H1 (cell line): ENCODE data around the gene ALK. TPM values are rescaled to one million over a fixed set of nuclear protein-coding genes. Genes with fewer than 3 reads are reported as not detected.

ENCODE experiments used
- CTCF ChIA-PET: fragments of 300-600 bp; sonication (Branson Sonifier 250); formaldehyde crosslinking; loops from one replicate; lab custom pipeline; 2021; ENCODE audit not compliant: partially characterized antibody; lab: Charles Lee
- POLR2A ChIA-PET: fragments of 300-600 bp; sonication (Branson Sonifier 250); formaldehyde crosslinking; loops from one replicate; lab custom pipeline; 2021; ENCODE audit warnings: inconsistent platforms; ENCODE audit not compliant: partially characterized antibody; lab: Charles Lee
- DNase-seq, 2 experiments: peaks; one replicate each; pipeline versions ENCODE4 v3.0.0 to v3.0.0-alpha.2; 2010 to 2022; ENCODE audit warnings: low spot score in 2 of 2, low read depth in 1 of 2, mixed read lengths in 1 of 2
- FAIRE-seq: peaks from 2 replicates; lab custom pipeline; 2011; peaks lifted over from hg19 to GRCh38; lab: Jason Lieb, UNC
- H2AFZ ChIP-seq: 2 replicates; pipeline ENCODE4 v1.8.1; 2012; ENCODE audit warnings: low read length, inconsistent platforms
- H2AK5ac ChIP-seq: 2 replicates; pipeline ENCODE4 v1.6.1; 2013; ENCODE audit warnings: low read depth, low read length
- H2BK120ac ChIP-seq: replicated peaks from 2 replicates; pipeline ENCODE3; 2013; ENCODE audit warnings: low read depth, low read length, inconsistent platforms
- H2BK12ac ChIP-seq: 2 replicates; pipeline ENCODE4 v1.6.1; 2013; ENCODE audit warnings: low read depth, low read length
- H2BK15ac ChIP-seq: 2 replicates; pipeline ENCODE4 v1.6.1; 2013; ENCODE audit warnings: low read length
- H2BK20ac ChIP-seq: 2 replicates; pipeline ENCODE4 v1.6.1; 2013; ENCODE audit warnings: low read length
- H2BK5ac ChIP-seq: 2 replicates; pipeline ENCODE4 v1.6.1; 2013; ENCODE audit warnings: low read depth, low read length
- H3K14ac ChIP-seq: 2 replicates; pipeline ENCODE4 v1.6.1; 2013; ENCODE audit warnings: inconsistent platforms; ENCODE audit not compliant: insufficient read length
- H3K18ac ChIP-seq: 2 replicates; pipeline ENCODE4 v1.6.1; 2013; ENCODE audit warnings: low read length; ENCODE audit errors: extremely low read depth
- H3K23ac ChIP-seq: 2 replicates; pipeline ENCODE4 v1.6.1; 2013; ENCODE audit warnings: inconsistent platforms; ENCODE audit not compliant: insufficient read length
- H3K23me2 ChIP-seq: 2 replicates; pipeline ENCODE4 v1.6.1; 2013; ENCODE audit warnings: low read depth, low read length
- H3K27ac ChIP-seq: 2 replicates; pipeline ENCODE4 v1.6.1; 2011; ENCODE audit warnings: low read depth, low read length, inconsistent platforms
- H3K27me3 ChIP-seq, 4 experiments: replicated peaks in 1 of 4; 1 replicate in 1 of 4; 2 replicates in 3 of 4; pipeline versions ENCODE4 v1.6.1 to v1.8.1; 2011 to 2013; ENCODE audit warnings: low read length in 3 of 4, mild to moderate bottlenecking in 3 of 4, inconsistent platforms in 2 of 4, mixed read lengths in 2 of 4, moderate library complexity in 1 of 4; ENCODE audit not compliant: control insufficient read depth in 3 of 4, insufficient read depth in 3 of 4; ENCODE audit errors: extremely low read depth in 1 of 4
- H3K36me3 ChIP-seq, 4 experiments: 2 replicates each; pipeline versions ENCODE4 v1.6.1 to v1.8.1; 2011 to 2013; ENCODE audit warnings: mild to moderate bottlenecking in 4 of 4, low read length in 3 of 4, moderate library complexity in 2 of 4, control low read depth in 1 of 4, inconsistent platforms in 1 of 4; ENCODE audit not compliant: insufficient read depth in 4 of 4, control insufficient read depth in 2 of 4
- H3K4ac ChIP-seq: replicated peaks from 2 replicates; pipeline ENCODE3; 2013; ENCODE audit warnings: low read length, low read depth, mixed read lengths, inconsistent platforms; ENCODE audit not compliant: insufficient read length
- H3K4me1 ChIP-seq, 4 experiments: replicated peaks in 1 of 4; 1 replicate in 1 of 4; 2 replicates in 3 of 4; pipeline versions ENCODE4 v1.6.1 to v1.8.1; 2011 to 2013; ENCODE audit warnings: low read length in 3 of 4, inconsistent platforms in 2 of 4, mixed read lengths in 1 of 4; ENCODE audit not compliant: insufficient read depth in 4 of 4, control insufficient read depth in 3 of 4
- H3K4me2 ChIP-seq, 2 experiments: 2 replicates each; pipeline versions ENCODE4 v1.6.1 to v1.8.1; 2011 to 2013; ENCODE audit warnings: low read depth in 2 of 2, low read length in 2 of 2, control low read depth in 1 of 2, inconsistent platforms in 1 of 2, mild to moderate bottlenecking in 1 of 2; ENCODE audit not compliant: insufficient read depth in 1 of 2
- H3K4me3 ChIP-seq, 4 experiments: fragments of 200-600, 300-600 bp in 1 of 4; sonication (generic), shearing (Covaris generic), sonication (Bioruptor Twin) in 1 of 4; 2 replicates each; pipeline versions ENCODE4 v1.5.1 to v1.8.1; 2011 to 2016; ENCODE audit warnings: low read length in 4 of 4, low read depth in 3 of 4, control low read depth in 2 of 4, inconsistent platforms in 2 of 4, mild to moderate bottlenecking in 2 of 4, mixed read lengths in 1 of 4, moderate library complexity in 1 of 4; ENCODE audit not compliant: insufficient read depth in 2 of 4; ENCODE audit errors: extremely low read depth in 1 of 4
- H3K56ac ChIP-seq: replicated peaks from 2 replicates; pipeline ENCODE3; 2013; ENCODE audit warnings: low read depth, mild to moderate bottlenecking, mixed read lengths, low read length, inconsistent platforms; ENCODE audit not compliant: insufficient read length
- H3K79me1 ChIP-seq: 2 replicates; pipeline ENCODE4 v1.6.1; 2013; ENCODE audit warnings: low read depth, low read length, control low read depth
- H3K79me2 ChIP-seq, 2 experiments: 2 replicates each; pipeline versions ENCODE4 v1.6.1 to v1.8.1; 2012 to 2013; ENCODE audit warnings: low read length in 2 of 2, mild to moderate bottlenecking in 2 of 2, inconsistent platforms in 1 of 2; ENCODE audit not compliant: insufficient read depth in 2 of 2, control insufficient read depth in 1 of 2
- H3K9ac ChIP-seq, 4 experiments: replicated peaks in 1 of 4; 1 replicate in 1 of 4; 2 replicates in 3 of 4; pipeline versions ENCODE4 v1.6.1 to v1.8.1; 2011 to 2013; ENCODE audit warnings: low read depth in 3 of 4, low read length in 3 of 4, control low read depth in 2 of 4, mild to moderate bottlenecking in 2 of 4, moderate library complexity in 2 of 4, inconsistent platforms in 1 of 4; ENCODE audit errors: extremely low read depth in 1 of 4
- H3K9me3 ChIP-seq, 2 experiments: 2 replicates each; pipeline versions ENCODE4 v1.6.1 to v1.8.1; 2012 to 2013; ENCODE audit warnings: mild to moderate bottlenecking in 2 of 2, moderate library complexity in 2 of 2, control low read depth in 1 of 2, inconsistent platforms in 1 of 2, low read depth in 1 of 2, low read length in 1 of 2, mixed read lengths in 1 of 2; ENCODE audit not compliant: insufficient read depth in 2 of 2
- H4K20me1 ChIP-seq, 2 experiments: replicated peaks in 1 of 2; 2 replicates each; pipeline versions ENCODE3 to v1.8.1; 2011 to 2013; ENCODE audit warnings: inconsistent platforms in 2 of 2, low read length in 2 of 2, mild to moderate bottlenecking in 1 of 2; ENCODE audit not compliant: insufficient read depth in 2 of 2, control insufficient read depth in 1 of 2
- H4K5ac ChIP-seq: 2 replicates; pipeline ENCODE4 v1.6.1; 2013; ENCODE audit warnings: low read length, low read depth, mixed read lengths, inconsistent platforms; ENCODE audit not compliant: insufficient read length
- H4K8ac ChIP-seq: 2 replicates; pipeline ENCODE4 v1.8.0; 2013; ENCODE audit warnings: mild to moderate bottlenecking, moderate library complexity, low read length, inconsistent platforms; ENCODE audit not compliant: insufficient read depth; ENCODE audit errors: extremely low read depth
- H4K91ac ChIP-seq: replicated peaks from 2 replicates; pipeline ENCODE3; 2013; ENCODE audit warnings: low read length, mixed read lengths, inconsistent platforms; ENCODE audit not compliant: insufficient read length
- ASH2L ChIP-seq: fragments of 200-600, 300-600 bp; sonication (generic); IDR thresholded peaks from one replicate; pipeline ENCODE4 v1.7.1; 2017; ENCODE audit warnings: low read length
- CHD2 ChIP-seq: IDR thresholded peaks from 2 replicates; pipeline ENCODE4 v1.6.1; 2012; ENCODE audit warnings: low read length, improper control_type of control experiment
- CREB1 ChIP-seq: IDR thresholded peaks from 2 replicates; pipeline ENCODE4 v1.6.1; 2012; ENCODE audit warnings: inconsistent platforms
- HDAC6 ChIP-seq: IDR thresholded peaks from one replicate; pipeline ENCODE4 v1.7.1; 2012; ENCODE audit warnings: low read depth, mild to moderate bottlenecking, inconsistent platforms, low read length, moderate library complexity
- KDM4A ChIP-seq: IDR thresholded peaks from one replicate; pipeline ENCODE4 v1.7.1; 2012; ENCODE audit warnings: low read depth, mild to moderate bottlenecking, moderate library complexity, low read length, inconsistent platforms; ENCODE audit not compliant: severe bottlenecking
- MAX ChIP-seq: IDR thresholded peaks from 2 replicates; pipeline ENCODE4 v1.6.1; 2012; ENCODE audit warnings: inconsistent platforms
- POLR2A ChIP-seq, 2 experiments: IDR thresholded peaks; 1 replicate in 1 of 2; 2 replicates in 1 of 2; pipeline ENCODE4 v1.6.1; 2011; ENCODE audit warnings: low read depth in 2 of 2, low read length in 2 of 2, mild to moderate bottlenecking in 2 of 2; ENCODE audit errors: control extremely low read depth in 1 of 2
- SRF ChIP-seq: IDR thresholded peaks from 2 replicates; pipeline ENCODE4 v1.6.1; 2011; ENCODE audit warnings: mild to moderate bottlenecking, low read depth, low read length, moderate library complexity
- WGBS, 2 experiments: shearing (Covaris generic) in 1 of 2; methylation state at CpG; one replicate each; pipeline versions ENCODE4 v1.1.6 to v1.1.7; 2013 to 2015; ENCODE audit warnings: low lambda C conversion rate in 2 of 2, mixed read lengths in 2 of 2, inconsistent platforms in 1 of 2, low coverage in 1 of 2, missing lambda C conversion rate in 1 of 2; ENCODE audit not compliant: insufficient replicate concordance in 2 of 2, insufficient coverage in 1 of 2, insufficient read length in 1 of 2; ENCODE audit errors: extremely low coverage in 1 of 2, missing lambda C conversion rate in 1 of 2; 5-methylcytosine and 5-hydroxymethylcytosine counted together
- polyA plus RNA-seq, 7 experiments: library from polyadenylated mRNA; depleted of rRNA in 3 of 7; stranded (reverse) in 5 of 7; unstranded in 2 of 7; fragments of >200 nt in 5 of 7; fragments of 200-250 nt in 2 of 7; gene quantifications; 1 replicate in 5 of 7; 2 replicates in 1 of 7; 4 replicates in 1 of 7; pipeline versions ENCODE4 v1.2.1 to v1.2.3, GENCODE V29; 2011 to 2013; ENCODE audit warnings: missing spikeins in 2 of 7, mixed read lengths in 2 of 7
- total RNA-seq: library from RNA; stranded (reverse); fragmentation: NEBNext Ultra II Directional; extraction: Animal tissue kit (Norgen Biotek cat#: 25700); gene quantifications from 2 replicates; pipeline ENCODE4 v1.2.1, GENCODE V29; 2021
- TF ChIP-seq, protein P1 (sequence below), 3 experiments: IDR thresholded peaks; 1 replicate in 2 of 3; 2 replicates in 1 of 3; pipeline versions ENCODE4 v1.5.1 to v1.6.1; 2011; ENCODE audit warnings: low read length in 3 of 3, mild to moderate bottlenecking in 3 of 3, inconsistent platforms in 2 of 3, low read depth in 1 of 3, moderate library complexity in 1 of 3; ENCODE audit not compliant: insufficient read depth in 1 of 3; ENCODE audit errors: control extremely low read depth in 1 of 3

The ALK gene
- total and polyA plus RNA-seq, 2 of the 8 experiments (the other 6 are each of a cell fraction or from before 2014, with no cell fraction given), result 0.02 to 0.09 TPM

- H4K8ac ChIP-seq, result no peak overlapping the region
- peaks cover 0 to 1% (median 0%) of the 10 kb centered on the region in 4 experiments; a peak in 1 of 7 replicates for H3K27me3 ChIP-seq
- no peak overlapping the region for H2BK120ac ChIP-seq
- H3K36me3 ChIP-seq, result no peaks in the 10 kb centered on the region
- H2AFZ ChIP-seq, result no peak overlapping the region
- H4K20me1 ChIP-seq, result no peaks in the 10 kb centered on the region
- H3K23me2 ChIP-seq, result no peaks in the 10 kb centered on the region; the same call in 1 of the 2 replicates
- H3K4ac ChIP-seq, result no peak overlapping the region
- no peak overlapping the region for H2BK15ac ChIP-seq
- no peak overlapping the region for H3K27ac ChIP-seq
- H4K5ac ChIP-seq, result no peak overlapping the region
- no peak overlapping the region for H3K14ac ChIP-seq
- no peak overlapping the region for H2BK5ac ChIP-seq
- H3K4me2 ChIP-seq, result no peak overlapping the region
- POLR2A ChIA-PET, result no interaction called here
- no peaks in the 10 kb centered on the region for H3K79me2 ChIP-seq
- TF ChIP-seq POLR2A (IDR thresholded peaks at IDR 0.05; ENCODE audit: control extremely low read depth in 1 of 2, low read depth in 2 of 2, low read length in 2 of 2) (no peak), KDM4A (no peak), ASH2L (no peak), CREB1 (no peak), CHD2 (no peak), HDAC6 (no peak), MAX (no peak), SRF (no peak)
- TF ChIP-seq, protein P1, sequence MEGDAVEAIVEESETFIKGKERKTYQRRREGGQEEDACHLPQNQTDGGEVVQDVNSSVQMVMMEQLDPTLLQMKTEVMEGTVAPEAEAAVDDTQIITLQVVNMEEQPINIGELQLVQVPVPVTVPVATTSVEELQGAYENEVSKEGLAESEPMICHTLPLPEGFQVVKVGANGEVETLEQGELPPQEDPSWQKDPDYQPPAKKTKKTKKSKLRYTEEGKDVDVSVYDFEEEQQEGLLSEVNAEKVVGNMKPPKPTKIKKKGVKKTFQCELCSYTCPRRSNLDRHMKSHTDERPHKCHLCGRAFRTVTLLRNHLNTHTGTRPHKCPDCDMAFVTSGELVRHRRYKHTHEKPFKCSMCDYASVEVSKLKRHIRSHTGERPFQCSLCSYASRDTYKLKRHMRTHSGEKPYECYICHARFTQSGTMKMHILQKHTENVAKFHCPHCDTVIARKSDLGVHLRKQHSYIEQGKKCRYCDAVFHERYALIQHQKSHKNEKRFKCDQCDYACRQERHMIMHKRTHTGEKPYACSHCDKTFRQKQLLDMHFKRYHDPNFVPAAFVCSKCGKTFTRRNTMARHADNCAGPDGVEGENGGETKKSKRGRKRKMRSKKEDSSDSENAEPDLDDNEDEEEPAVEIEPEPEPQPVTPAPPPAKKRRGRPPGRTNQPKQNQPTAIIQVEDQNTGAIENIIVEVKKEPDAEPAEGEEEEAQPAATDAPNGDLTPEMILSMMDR (IDR thresholded peaks at IDR 0.05; ENCODE audit: control extremely low read depth in 1 of 3, insufficient read depth in 1 of 3, low read depth in 1 of 3, low read length in 3 of 3), result no peak
- H2AK5ac ChIP-seq, result no peak overlapping the region
- H3K56ac ChIP-seq, result no peak overlapping the region
- no peak overlapping the region for H3K18ac ChIP-seq
- 90% methylated on average over 3 of the region's 3 CpGs; no CpG with 5 or more reads in 1 of the 2 experiments for WGBS, 2 experiments
- H2BK20ac ChIP-seq, result no peak overlapping the region
- no peaks in the 10 kb centered on the region for H3K9me3 ChIP-seq
- no peaks in the 10 kb centered on the region for H3K79me1 ChIP-seq
- FAIRE-seq (no peak), DNase-seq (no peak)
- H3K23ac ChIP-seq, result no peak overlapping the region
- H4K91ac ChIP-seq, result no peak overlapping the region
- no peak overlapping the region for H3K9ac ChIP-seq
- CTCF ChIA-PET, result interaction anchor here (0.6 kb wide), 1 partner anchor 417 kb away, joined by 3 read pairs; no protein-coding TSS in a partner anchor
- no peak overlapping the region for H2BK12ac ChIP-seq
- no peak overlapping the region for H3K4me3 ChIP-seq
- H3K4me1 ChIP-seq, result no peaks in the 10 kb centered on the region
These were observed 265.8 kb downstream of the ALK start for GRCh38 chr2:29655391-29656086.
